GM12872 (cell line): Measurements from ENCODE around the gene SARNP.

ENCODE experiments used
- TF ChIP-seq, protein P1 (sequence below): IDR thresholded peaks from 3 replicates; pipeline ENCODE4 v1.5.1; 2011; ENCODE audit warnings: low read depth, mild to moderate bottlenecking, low read length, moderate library complexity; ENCODE audit not compliant: insufficient read depth

SARNP gene

DNA sequence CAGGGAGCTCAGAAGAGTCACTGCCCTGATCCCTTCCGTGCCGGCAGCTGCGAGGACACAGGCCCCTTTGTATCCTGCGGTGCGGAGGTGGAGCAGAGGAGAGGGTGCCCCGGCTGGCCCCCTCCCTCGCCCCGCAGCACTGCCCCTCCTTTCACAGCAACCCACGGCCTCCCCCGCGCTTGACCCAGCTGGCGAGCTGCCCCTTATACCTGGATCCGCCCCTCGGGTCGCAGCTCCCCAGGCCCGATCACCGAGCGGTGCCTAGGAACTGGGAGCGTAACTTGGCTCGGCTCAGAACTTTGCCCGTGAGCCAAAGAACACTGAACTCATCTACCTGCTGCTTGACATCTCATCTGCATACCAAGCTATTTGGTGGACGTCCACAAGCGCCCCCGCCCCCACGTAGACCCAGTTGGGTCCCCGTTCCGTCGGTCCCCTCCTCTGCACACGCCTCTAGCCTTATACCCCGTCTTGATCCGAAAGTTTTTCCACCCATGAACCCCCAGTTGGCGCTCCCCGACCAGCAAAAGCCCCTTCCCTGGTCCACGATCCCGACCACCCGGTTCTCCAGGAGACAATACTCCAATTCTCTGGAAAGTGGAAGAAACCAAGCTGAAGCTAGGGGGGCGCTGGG, 12.6 kb upstream of the SARNP start:
- TF ChIP-seq, protein P1, sequence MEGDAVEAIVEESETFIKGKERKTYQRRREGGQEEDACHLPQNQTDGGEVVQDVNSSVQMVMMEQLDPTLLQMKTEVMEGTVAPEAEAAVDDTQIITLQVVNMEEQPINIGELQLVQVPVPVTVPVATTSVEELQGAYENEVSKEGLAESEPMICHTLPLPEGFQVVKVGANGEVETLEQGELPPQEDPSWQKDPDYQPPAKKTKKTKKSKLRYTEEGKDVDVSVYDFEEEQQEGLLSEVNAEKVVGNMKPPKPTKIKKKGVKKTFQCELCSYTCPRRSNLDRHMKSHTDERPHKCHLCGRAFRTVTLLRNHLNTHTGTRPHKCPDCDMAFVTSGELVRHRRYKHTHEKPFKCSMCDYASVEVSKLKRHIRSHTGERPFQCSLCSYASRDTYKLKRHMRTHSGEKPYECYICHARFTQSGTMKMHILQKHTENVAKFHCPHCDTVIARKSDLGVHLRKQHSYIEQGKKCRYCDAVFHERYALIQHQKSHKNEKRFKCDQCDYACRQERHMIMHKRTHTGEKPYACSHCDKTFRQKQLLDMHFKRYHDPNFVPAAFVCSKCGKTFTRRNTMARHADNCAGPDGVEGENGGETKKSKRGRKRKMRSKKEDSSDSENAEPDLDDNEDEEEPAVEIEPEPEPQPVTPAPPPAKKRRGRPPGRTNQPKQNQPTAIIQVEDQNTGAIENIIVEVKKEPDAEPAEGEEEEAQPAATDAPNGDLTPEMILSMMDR, result no peak

DNA sequence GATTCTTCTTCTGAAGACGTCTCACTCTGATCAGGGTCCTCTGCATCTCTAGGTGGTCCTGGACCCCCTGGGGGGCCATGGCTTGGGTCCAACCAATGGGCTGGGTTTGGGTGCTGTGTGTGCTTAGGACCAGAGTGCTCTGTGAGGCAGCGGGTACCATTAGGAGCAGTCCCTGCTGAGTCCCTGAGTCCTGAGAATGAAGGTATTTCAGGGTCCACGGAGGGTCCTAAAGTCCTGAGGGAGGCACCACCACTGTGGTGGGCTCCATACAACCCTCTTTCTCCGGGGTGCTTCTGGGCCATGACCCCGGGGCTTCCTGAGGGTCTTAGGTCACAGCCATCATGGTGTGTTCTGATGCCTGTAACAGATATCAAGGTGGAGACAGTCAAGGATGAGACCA, 10.8 kb upstream of the SARNP start:
- TF ChIP-seq, protein P1, result no peak

DNA sequence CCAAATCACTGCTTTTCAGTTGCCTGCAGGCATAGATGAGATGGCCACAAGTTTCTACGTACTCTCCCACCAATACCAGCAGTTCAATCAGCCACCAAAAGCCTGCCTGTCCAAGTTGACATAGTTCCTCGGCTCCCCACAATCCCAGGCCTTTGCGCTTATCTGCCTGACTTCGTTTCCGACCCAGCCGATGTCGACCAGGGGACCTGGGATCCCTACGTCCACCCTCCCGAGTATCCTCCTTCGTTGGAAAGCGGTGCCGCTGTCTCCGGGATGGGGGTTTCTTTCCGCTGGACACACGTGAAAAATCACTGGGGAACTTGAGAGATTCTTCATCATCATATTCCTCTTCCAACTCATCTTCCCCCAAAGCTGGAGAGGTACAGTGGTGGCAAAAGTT, 10.3 kb upstream of the SARNP start:
- TF ChIP-seq, protein P1, result no peak

DNA sequence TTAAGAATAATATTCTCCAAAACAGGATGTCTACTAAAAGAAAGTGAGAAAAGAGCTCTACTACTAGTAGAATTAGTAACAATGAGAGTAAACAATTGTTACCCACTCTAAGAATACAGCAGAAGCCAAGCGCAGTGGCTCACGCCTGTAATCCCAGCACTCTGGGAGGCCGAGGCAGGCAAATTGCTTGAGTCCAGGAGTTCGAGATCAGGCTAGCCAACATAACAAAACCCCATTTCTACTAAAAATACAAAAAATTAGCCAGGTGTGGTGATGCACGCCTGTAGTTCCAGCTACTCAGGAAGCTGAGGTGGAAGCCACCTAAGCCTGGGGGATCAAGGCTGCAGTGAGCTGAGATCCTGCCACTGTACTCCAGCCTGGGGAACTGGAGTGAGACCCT, 7.2 kb upstream of the SARNP start:
- TF ChIP-seq, protein P1, result no peak

DNA sequence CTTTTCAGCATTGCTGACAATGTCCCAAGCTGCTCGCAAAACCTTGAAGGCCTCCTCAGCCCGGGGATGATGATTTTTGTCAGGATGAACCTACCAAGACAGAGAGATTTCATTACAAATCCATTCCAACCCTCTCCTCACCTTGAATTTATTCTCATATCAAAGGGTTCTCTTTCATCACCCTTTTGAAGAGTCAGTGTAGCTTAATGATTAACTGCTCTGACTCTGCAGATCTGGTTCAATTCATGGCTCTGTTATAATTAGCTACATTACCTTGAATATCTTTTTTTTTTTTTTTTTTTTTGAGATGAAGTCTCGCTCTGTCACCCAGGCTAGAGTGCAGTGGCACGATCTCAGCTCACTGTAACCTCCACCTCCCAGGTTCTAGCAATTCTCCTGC, 5.9 kb upstream of the SARNP start:
- TF ChIP-seq, protein P1, result no peak

DNA sequence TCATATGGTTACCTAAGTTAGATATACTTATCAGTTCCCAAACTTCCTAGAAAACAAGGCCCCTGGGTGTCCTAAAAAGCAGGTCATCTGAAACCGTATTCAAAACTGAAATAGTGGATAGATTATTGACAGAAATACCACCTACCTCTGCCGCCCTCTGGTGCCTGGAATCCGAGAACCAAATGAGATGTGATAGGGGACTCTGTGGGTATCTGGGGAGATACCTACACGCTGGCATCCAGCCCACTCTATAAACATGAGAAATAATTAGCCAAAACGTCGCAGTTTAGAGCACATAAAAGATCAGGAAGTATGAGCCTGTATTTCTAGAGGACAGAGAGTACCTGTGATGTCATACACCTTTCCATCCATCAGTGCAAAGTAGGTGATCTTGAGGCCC, 4.7 kb upstream of the SARNP start:
- TF ChIP-seq, protein P1, result 0 out of 3 replicates have a peak, but pooled peaks have one; percentile 11

DNA sequence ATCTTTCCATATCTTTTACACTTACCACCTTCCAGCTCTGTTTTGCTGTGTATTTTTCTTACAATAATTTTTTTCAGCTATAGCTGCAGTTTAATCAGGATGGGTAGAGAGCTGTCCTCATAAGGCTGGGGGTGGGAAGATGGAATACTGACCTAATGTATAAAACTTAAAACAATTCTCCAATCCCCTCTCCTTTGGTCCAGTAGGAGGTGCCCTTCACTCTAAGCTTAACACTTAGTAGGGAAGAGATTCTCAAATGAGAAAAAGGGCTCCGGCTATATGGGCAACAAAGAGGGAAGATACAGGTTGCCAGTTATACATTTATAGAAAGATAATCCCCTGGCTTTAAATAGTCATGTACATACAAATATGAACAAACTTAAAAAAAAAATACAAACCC, 3.2 kb upstream of the SARNP start:
- TF ChIP-seq, protein P1, result no peak; the same call in 2 of the 3 replicates
